KBM-7 (cell line): ENCODE measurements around the gene DSE.

ENCODE experiments used
- DNase-seq: peaks from one replicate; pipeline ENCODE4 v3.0.0-alpha.2; 2015
- in situ Hi-C: fragments of 300-500 bp; cut with MboI; formaldehyde crosslinking; loops from 2 replicates; pipeline ENCODE4 v1.14.3; 2020; ENCODE audit warnings: low sequenced_read_pairs, low pct_unique_long_range_greater_than_20kb, mixed read lengths

The DSE gene

DNA sequence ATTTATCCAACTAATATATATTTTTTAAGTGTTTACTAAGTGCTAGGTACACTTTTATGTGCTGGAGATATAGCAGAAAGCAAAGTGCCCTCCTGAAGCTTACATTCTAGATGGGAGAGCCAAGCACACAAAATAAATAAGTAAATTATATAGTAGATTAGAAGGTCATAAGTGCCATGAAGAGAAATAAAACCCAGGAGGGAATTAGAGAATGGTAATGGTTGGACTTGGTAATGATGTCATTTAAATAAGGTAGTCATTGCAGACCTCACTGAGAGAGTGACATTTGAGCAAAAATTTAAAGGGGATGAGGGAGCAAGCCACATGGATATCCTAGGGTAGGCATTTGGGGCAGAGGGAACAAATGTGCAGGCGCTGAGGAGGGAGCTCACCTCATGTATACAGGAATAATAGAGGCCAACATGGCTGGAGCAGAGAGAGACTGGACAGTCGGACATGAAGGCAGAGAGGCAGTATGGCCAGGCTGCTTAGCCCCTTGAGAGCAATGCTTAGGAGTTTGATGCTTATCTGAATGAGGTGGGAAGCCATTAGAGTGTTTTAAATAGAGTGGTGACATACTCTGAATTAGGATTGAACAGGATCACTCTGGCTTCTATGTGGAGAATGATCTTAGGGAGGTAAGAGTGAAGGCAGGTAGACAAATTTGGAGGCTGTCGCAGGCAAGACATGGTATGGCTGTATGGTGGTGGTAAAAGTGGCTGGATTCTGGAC lies 14.1 kb downstream of the DSE start:
- DNase-seq = no peak
- in situ Hi-C loops = no loop called here

DNA sequence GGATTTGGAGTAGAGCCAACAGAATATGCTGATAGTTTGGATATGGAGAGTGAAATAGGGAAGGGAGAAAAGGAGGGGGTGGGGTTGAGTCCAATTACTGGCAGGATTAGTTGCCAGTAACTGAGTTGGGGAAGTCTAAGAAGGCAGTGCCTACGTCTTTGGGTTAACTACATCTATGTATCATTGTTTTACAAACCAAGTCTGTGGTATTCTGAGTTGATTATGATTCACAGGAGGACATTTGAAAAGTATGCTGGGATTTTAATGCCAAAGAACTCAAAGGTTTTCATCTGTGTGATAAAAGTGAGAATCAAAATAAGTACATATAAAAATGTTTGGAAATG lies 14.7 kb downstream of the DSE start:
- DNase-seq = no peak
- in situ Hi-C loops = no loop called here

DNA sequence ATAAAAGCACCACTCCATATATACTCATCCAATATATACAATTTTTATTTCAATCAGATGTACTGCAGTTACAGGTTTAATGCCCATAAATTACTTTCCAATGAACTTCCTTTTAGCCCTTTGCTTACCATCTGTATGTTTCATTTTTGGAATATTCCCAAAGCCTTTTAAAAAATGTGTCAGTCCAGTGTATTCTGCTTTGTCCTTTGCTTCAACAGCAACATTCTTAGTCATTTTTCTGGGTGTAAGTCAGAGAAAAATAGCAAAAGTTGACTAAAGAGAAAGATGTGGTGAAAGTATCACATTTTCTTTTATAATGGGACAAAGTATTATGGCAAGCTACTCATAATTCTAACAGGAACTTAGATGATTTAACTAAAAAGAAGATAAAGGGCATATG lies 15.2 kb downstream of the DSE start:
- DNase-seq = no peak
- in situ Hi-C loops = no loop called here

DNA sequence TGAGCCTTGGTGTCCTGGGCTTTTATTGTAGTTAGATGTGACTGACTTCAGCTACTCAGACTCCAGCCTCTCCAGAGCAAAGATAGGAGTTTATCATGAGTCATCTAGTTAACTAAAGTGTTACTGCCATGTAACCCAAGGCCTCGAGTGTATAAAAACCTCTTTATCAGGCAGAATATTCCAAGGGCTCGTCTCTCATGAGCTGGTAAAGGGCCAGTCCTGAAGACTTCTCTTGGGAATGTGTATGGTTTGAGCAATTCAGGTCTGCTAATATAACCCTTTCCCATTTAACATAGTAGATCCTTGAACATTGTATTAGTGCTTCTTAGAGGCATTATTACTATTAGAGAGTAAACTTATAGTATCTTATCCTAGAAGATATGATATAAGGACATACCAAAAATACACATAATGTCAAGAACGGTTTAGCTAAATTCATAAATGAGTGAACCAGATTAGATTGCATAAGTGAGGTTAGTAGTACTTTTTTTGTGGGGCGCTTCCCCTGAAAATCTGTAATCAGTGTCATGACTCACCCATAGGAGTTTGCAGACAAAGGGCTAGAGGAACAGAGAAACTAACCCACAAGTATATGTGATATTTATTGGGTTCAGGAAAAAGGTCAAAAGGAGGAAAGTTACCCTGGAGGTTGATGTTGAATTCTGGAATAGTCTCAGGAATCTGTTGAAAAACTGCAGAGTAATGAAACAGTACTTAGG lies 16.0 kb downstream of the DSE start:
- in situ Hi-C loops = no loop called here
- no peak for DNase-seq

DNA sequence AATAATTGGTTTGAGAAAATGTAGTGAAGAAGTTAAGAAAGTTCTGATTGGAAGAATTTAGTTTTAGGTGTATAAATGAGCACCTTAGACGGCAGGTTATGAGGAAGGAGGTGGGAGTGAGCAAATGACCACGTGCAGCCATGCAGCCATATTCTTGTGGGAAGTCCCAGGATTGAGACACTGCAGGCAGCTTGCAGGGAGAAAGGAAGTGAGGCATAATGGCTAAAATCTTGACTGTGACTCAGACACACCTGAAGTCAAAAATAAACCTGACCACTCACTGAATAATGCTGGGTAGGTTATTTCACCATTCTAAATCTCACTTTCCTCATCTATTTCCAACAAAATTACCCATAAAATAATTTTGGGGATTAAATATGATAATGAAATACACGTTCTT lies 16.6 kb downstream of the DSE start:
- DNase-seq = no peak
- in situ Hi-C loops = no loop called here

DNA sequence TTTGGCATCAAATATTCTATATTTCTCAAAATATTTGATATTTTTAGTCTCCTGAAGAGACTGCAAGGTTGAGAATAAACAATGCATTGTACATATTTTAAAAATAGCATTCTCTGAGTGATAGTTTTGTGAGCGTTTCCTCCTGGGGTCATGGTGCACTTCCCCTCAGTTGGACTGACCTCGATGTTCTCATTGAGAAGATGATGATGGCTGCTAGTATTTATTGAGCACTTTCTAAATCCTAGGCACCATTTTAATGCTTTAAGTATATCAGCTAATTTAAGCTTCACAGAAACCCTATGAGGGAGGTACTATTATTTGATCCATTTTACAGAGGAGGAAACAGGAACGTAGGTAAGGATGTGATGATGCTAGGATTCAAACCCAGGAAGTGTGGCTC lies 18.2 kb downstream of the DSE start:
- no peak for DNase-seq
- in situ Hi-C loops = no loop called here

DNA sequence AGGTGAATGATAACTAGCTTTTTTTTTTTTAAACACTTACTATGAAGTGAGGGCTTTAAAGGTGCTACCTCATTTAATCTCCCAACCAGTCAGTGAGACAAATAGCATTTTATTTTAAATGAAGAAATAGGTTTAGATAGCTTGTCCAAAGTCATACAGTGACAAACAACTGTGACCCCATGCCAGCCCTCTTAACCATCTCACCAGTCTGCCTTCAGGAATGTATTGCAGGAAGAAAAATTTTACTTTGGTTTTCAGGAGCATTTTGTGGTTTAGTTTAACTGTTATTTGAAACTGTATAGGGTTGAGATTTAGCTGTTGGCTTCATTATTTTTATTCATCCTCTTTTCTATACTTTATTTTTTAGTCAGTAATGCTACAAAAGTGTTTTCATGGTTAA lies 18.6 kb downstream of the DSE start:
- DNase-seq = no peak
- in situ Hi-C loops = no loop called here

DNA sequence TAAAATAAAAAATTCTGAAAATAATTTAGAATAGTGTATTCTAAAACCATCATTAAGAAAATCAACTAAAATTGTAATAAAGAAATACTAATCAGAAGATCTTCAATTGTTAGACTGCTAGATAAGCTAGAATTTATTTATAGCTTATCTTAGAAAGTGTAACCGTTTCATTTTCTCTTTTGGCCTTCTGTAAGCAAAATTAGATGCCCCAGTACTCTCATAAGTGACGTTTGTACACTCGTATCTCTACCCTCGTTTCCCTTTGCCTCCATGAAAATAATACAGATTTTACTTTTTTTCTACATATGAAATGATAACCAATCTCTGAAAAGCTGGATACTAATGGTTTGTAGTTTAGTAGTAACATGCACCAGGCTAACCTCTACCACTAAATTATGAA lies 19.8 kb downstream of the DSE start:
- no peak for DNase-seq
- in situ Hi-C loops = no loop called here

DNA sequence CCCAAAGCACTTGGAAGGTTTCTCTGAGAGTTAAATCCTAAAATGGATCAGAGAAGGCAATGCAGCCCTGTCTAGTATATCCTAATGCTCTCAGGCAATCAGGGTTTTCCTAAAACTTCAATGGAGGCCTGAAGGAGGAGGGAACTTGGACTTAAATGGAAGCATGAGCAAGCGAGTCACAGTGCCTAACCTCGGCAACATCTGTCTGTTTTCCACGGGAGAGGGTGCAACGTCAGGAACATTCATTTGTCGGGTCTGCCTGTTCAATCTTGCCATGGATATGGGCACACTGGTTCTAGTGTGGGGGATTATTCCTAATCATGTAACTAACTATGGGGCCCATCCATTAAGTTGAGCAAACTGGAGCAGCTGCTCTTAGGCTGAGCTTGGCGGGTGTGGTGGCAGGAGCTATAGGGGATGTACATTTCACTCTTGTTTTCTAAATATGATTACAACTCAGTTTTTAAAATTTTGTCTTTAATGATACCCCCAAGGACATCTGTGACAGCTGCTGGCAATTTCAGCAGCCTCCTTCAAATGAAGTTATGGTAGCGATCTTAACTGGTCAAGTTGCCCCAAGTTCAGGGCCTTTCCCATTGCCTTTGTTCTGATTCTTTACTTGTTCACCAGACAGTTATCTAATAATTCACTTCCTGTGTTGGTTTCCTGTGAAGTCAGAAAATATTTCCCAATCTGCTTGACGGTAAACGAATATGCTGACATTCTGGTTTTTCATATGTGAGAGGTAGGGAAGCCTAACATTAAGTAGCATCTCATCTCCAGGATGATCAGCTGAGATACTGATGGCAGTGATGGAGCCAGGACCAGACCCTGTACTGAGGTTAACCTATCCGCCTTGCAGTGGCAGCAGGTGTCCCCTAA lies 21.6 kb downstream of the DSE start:
- DNase-seq = peak; percentile 54
- in situ Hi-C loops = no loop called here

DNA sequence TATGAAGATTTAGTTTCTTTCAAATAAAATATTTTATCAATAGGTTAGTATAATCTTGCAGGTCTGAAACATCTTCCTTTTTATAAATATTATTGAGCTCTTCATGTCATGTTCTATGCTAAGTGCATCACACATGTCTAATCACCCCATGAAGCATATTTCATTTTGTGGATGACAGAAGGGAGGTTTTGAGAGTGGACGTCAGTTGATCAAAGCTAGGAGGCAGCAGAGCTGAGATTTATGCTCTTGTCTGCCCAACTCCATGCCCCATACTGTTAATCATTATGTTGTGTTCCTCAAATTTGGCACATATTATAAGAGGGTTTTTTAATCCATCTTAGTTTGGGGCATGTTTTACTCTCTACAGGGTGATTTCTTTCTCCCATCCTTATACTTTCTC lies 22.7 kb downstream of the DSE start:
- DNase-seq = no peak
- in situ Hi-C loops = no loop called here

DNA sequence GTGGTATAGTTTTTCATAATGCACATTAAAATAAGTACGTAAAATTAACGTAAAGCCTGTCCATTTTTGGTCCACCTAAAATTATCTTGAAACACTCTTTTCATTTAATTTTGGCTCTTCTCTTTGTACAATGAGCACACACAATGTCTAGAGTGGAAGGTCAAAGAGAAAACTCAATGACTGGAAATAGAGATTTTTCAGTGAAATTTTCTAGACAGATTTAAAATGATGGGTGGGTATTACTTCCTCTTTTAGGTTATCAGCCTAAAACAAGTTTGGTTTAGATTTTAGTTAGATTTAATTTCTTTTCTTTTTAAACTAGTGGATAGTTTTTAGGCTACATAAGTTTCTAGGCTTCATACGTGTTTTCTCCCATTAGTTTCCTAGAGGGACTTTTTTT lies 24.9 kb downstream of the DSE start:
- in situ Hi-C loops = no loop called here
- no peak for DNase-seq

DNA sequence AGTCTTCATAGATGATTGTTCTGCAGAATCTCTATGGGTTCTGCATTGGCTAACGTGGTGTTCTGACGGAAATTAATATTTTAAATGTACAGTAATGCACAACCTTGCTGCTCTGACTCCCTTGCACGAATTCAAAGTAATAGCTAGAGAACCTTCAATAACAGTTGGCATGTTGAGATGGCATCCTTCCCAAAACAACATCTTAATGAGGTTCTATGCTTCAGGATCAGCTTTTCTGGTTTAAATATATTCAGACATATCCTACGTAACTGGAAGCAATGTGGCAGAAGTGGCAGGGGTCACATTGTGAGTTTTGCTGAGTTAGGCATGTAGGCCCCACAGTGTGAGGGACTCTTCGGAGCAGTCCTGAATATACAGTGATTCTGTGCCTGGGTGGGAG lies 25.7 kb downstream of the DSE start:
- DNase-seq = no peak

DNA sequence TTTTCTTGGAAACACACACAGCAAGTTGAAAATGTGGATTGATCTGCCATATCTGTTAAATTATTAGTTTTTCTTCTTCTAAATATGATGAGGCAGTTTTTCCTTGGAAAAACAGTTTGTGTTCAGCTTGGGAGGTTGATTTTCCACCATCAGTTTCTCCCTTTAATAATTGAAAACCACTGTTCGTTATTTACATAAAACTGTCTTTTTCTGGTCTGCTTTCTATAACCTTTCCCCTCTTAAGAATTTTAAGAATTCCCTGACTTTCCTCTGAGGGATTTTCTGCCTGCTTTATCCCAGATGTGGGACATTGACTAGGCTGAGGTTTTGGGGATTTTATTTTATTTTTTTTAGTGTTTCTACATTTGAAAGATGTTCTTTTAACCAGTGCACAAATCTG lies 27.2 kb downstream of the DSE start:
- in situ Hi-C loops = no loop called here

More for the DNA sequence above, 25.7 kb downstream of the DSE start:
- in situ Hi-C loops = no loop called here

DNA sequence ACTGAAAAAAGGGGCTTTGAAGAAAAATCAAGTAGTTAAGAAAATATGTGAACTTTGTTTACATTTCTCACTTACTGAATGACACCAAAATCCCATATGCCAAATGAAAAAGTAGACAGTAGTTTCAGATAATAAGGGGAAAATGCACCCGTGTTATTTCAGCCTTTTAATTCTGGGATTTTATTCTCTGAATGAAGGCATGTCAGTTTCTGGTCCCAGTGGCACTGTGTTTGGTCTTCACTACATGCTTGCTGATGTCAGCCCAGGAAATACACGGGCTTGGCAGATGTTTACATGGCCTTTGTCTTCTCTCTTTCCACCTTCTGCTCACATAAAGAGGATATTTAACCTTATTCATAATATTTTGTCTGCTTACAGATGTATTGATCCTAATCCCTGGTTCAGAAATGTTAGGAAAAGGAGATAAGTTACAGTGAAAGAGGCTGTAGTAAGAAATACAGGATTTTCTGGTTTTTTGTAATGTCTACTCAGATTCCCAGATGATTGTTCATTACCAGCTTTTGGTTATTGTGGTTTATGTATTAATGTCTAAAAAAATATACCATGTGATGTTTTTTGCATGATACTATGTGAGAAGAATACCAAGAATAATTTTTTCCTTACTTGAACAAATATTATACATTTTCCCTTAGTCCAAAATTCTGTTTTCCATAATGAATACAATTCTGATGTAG lies 27.7 kb downstream of the DSE start:
- no peak for DNase-seq
- in situ Hi-C loops = no loop called here

More for the DNA sequence above, 27.2 kb downstream of the DSE start:
- no peak for DNase-seq

DNA sequence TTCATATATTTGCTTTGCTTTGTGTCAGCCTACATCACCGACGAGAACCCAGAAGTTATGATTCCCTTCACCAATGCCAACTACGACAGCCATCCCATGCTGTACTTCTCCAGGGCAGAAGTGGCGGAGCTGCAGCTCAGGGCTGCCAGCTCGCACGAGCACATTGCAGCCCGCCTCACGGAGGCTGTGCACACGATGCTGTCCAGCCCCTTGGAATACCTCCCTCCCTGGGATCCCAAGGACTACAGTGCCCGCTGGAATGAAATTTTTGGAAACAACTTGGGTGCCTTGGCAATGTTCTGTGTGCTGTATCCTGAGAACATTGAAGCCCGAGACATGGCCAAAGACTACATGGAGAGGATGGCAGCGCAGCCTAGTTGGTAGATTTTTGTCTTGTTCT lies 28.5 kb downstream of the DSE start:
- in situ Hi-C loops = no loop called here
- no peak for DNase-seq

DNA sequence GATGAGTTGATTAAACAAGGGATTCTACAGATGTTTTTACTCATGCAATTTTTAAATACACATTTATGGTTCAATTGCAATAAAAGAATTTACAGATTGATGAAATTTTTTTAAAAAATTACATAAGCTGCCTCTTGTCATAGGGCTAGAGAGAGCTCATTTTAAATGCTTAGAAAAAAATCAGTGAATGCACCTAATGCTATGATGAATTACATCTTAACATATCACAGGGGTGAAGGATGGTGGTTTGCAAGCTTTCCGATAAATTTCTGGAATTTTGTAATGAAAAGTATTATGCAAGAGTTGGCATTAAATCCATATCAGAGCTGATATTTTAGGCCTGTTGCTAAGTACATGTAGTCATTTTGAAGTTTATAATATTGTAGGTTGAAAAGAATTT lies 29.6 kb downstream of the DSE start:
- no peak for DNase-seq
- in situ Hi-C loops = no loop called here

DNA sequence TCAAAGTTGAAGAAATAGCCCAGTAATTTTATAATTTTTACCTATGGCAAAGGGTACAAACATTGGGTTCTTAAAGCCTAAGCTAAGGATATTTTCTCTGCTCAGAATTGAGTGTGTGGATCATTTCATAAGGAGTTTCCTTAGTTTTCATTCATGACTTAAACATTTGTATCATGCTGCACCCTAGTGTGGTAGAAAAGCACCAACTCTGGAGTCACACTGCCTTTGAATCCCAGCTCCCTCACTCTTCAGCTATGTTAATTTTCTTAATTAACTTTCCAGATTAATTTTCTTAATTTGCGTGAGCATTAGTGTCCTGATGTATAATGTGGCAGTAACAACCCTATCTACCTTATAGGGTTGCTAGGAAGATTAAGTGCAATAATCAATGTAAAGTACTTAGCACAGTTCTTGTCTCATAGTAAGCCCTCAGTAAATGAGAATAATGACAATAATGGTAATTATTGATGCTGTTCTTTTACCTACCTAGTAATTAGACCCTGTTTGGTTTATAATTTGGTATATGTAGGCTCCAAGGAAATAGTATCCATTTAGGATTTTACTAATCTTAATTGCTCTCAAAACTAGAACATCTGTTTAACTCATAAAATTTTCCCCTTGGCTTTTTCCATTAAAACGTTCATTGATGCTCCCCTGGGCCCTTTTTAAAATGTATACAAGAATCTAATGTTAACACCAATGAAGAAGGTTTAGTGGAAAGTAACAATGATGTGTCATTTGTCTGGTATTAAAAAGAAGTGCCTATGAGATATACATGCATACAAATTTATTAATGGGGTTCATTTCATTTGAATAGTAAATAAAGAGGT lies 31.6 kb downstream of the DSE start:
- in situ Hi-C loops = no loop called here
- no peak for DNase-seq

DNA sequence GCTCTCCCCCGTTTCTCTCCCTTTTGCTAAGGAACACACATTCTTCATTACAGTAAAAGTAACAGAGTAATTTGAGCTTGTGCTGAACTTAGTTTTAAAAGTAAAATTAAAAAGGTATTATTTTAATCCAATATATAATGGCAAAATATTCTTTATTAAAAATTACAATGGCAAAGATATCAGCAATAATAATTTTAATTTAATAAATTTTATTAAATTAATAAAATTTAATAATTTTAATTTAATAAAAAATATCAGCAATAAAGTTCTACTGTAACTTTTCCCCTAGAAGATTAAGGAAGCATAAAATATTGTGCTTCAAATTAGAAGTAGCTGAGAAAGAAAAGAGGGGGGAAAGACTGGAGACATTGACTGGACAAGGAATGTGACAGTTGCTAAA lies 32.5 kb downstream of the DSE start:
- no peak for DNase-seq
- in situ Hi-C loops = no loop called here

DNA sequence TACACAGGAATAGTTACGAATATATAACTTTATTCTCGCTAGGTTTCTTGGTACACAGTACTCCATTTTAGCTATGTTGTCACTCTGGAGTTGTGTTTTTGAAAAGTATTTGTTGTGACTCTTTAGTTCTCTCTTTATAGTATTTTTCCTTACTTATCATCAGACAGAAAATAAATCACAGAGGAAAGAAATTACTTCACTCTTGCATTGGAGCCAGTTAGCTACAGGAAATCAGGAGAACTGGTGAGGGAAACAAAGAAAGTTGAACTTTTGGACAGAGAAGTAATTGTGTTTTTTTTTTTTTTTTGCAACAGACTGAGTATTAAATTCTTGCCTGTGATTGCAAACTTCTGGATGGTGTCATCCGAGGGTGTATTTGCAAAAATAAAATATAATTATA lies 33.9 kb downstream of the DSE start:
- no peak for DNase-seq
- in situ Hi-C loops = no loop called here
